Kidney capillary endothelial cell (primary cell): Measurements from ENCODE around the gene C9orf43.
"Not testable (repeated sequence)": the region's sequence is repeated elsewhere in the genome, so short reads cannot be mapped to it uniquely, and the experiment has no call there.

Source experiments
- DNase-seq: peaks from one replicate; pipeline ENCODE4 v3.0.0-alpha.2; 2018; ENCODE audit warnings: low spot score

C9orf43 gene

DNA sequence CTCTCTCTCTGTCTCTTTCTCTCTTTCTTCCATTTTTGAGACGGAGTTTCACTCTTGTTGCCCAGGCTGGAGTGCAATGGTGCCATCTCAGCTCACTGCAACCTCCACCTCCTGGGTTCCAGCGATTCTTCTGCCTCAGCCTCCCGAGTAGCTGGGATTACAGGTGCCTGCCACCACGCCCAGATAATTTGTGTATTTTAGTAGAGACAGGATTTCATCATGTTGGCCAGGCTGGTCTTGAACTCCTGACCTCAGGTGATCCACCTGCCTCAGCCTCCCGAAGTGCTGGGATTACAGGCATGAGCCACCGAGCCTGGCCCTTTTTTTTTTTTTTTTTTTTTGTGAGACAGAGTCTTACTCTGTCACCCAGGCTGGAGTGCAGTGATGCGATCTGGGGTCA lies 29.1 kb upstream of the C9orf43 start:
- DNase-seq = not testable (repeated sequence)

- DNase-seq = no peak
These were observed 28.6 kb upstream of the C9orf43 start for GRCh38 chr9:113381909-113382411.

- DNase-seq = no peak
These were observed 23.8 kb upstream of the C9orf43 start for GRCh38 chr9:113386571-113387393.

DNA sequence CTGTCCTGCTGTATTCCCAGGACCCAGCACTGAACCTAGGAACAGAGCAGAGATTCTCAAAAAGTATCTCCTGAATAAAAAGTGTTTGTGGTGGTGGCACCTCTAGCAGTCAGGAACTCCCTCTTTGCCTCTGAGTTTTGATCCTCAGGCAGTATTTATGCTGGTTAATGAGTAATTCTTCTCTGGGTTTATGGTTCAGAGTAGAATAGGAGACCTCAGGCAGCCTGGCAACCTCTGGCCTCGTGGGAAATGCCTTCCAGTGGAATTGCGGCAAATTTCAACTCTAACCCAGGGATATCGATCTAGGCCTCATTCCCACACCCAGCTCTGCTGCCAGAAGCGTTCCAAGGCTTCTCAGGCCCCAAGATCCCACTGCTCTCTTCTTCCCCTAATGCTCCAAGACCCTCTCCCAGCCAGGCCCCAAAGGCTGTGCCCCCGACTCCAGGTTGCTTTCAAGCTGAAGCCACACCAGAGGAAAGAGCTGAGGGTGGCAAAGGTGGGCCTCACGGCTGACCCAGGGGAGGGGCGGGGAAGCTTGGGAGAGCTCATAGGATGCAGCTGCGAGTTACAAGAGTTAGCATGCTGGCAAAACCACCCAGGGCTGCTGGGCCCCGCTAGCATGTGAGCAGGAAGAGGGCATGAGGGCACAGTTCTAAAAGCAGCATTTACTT lies 22.9 kb upstream of the C9orf43 start:
- no peak for DNase-seq

DNA sequence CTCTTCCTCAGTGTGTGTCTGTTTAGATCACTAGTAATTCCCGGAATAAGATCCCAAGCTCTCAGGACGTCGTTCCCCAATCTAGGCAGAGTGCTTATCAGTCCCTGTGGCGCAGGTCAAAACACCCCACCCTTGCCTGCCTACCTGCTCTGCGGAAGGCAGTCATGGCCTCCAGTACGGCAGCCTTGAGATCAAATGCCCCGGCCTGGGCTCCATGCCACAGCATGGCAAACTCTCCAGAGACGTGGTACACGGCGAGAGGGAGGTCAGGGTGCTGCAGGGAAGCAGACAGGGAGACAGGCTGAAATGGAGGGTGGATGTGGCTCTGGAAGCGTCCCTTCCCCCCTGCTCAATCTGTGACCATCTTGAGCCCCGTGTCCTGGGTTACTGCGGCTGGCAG lies 21.7 kb upstream of the C9orf43 start:
- DNase-seq = no peak

DNA sequence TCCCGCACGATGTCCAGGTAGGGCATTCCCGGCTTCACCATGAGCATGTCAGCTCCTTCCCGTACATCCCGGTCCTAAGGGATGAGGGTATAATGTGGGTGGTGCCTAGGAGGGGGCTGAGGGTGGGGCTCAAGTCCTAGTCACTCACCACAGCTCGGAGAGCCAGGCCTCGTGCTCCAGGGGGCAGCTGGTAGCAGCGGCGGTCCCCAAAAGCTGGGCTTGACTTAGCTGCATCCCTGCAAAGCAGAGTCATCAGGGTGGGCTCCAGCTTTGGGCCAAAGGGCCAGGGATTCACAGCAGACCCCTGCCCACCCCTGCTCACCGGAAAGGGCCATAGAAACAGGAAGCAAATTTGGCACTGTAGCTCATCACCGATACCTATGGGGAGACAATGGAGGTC lies 21.1 kb upstream of the C9orf43 start:
- no peak for DNase-seq

DNA sequence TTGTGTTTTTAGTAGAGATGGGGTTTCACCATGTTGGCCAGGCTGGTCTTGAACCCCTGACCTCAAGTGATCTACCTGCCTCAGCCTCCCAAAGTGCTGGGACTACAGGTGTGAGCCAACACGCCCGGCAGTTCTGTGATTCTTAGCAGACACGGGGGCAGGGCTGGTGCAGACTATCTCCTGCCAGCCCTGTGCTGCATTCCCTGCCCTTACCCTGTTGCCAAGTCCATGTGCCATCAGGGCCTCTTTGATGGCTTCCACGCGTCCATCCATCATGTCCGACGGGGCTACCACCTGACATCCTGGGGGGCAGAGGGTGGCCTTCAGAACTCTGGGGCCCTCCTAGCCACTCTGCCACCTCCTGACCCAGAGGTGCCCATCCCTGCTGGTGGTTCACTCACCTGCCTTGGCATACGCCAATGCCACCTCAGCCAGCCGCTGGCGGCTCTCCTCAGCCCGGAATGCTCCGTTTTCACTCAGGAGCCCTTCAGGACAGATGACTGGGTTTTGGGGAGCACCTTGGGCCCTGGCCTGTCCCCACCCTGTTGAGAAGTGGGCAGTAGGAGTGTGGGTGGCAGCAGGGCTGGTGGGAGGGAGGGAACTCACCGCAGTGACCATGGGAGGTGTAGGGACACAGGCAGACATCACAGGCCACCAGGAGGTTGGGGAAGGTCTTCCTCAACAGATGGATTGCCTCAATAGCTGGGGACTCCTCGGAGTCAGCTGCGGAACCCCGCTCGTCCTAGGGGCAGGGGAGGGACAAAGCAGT lies 20.2 kb upstream of the C9orf43 start:
- DNase-seq = no peak

- DNase-seq = no peak
These were observed 18.6 kb upstream of the C9orf43 start for GRCh38 chr9:113391917-113392316.

DNA sequence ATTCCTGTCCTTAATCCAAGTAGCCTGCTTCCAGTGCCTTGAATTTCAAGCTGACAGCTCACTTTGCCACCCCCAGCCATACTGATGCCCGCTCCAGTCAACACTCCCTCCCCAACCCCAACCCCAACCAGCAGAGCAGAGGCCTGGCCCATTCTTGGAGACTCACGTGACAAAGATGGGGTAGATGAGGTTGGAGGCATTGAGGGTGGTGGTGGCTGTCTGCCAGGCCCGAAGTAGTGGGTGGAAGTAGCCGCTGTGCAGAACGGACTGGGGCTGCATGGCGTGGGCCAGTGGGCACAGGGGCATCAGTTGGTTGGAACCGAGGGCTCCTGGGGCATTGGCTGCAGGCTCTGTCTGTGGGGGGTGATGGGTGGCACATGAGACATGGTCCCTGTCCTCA lies 17.3 kb upstream of the C9orf43 start:
- DNase-seq = no peak

GRCh38 chr9:113395000-113395861 lies 15.3 kb upstream of the C9orf43 start:
- DNase-seq = no peak

DNA sequence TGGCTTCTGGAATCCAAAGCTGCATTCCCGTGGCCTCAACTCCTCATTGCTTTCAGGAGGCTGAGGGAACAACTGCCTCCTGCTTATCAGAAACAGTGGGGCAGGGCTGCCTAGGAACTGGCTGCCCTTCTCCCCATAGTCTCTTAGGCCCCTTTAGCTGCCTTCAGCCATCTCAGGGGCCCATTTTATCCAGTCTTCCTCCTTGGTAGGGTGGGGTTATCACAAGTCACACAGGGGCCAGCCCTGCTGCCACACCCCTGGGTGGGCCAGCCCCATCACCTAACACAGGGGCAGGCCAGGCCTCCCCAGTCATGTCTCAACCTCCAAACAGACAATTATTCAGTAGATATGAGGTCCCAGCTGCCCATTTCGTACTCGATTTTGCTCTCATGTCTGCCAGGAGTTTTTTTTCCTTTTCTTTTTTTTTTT lies 13.3 kb upstream of the C9orf43 start:
- no peak for DNase-seq

DNA sequence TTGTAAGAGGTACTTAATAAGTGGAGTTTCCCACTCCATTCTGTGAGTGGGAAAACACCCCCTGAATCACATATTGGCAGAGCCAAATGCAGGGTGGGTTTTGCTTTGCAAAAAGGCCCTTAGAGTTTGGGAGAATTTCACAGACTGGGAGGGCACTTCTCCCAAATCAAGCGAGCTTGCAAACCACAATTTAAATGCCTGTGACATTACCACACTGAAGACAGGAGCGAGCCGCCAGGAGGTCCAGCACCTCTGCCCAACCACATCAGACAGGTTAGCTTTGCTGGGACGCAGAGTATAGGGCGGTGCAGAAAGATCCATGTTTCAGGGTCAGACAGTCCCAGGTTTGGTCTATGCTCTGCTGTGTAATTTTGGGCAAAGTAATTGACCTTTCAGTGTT lies 11.8 kb upstream of the C9orf43 start:
- no peak for DNase-seq

DNA sequence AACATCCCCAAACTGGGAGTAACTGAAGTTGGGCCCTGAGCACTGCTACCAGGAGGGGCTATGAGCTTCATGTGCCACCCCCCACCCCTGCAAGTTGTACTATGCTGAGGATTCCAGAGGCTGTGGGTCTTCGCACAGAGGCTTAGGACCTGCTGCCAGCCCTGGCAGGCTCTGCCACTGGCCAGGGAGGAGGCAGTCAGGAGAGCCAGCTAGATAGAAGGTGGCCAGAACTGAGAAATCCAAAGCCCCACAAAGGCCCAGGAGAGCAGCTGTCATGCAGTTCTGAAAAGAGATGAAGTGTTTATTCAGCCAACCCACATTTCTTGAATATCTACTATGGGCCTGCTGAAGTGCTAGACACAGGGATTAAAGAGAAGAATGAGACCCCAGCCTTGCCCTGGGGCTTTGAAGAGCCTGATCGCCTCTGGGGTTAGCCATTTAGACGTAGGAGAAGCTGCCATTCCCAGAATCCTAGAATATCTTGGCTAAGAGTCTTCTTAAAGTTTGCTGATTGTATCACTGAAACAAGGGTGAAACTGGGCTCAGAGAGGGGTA lies 10.8 kb upstream of the C9orf43 start:
- no peak for DNase-seq

DNA sequence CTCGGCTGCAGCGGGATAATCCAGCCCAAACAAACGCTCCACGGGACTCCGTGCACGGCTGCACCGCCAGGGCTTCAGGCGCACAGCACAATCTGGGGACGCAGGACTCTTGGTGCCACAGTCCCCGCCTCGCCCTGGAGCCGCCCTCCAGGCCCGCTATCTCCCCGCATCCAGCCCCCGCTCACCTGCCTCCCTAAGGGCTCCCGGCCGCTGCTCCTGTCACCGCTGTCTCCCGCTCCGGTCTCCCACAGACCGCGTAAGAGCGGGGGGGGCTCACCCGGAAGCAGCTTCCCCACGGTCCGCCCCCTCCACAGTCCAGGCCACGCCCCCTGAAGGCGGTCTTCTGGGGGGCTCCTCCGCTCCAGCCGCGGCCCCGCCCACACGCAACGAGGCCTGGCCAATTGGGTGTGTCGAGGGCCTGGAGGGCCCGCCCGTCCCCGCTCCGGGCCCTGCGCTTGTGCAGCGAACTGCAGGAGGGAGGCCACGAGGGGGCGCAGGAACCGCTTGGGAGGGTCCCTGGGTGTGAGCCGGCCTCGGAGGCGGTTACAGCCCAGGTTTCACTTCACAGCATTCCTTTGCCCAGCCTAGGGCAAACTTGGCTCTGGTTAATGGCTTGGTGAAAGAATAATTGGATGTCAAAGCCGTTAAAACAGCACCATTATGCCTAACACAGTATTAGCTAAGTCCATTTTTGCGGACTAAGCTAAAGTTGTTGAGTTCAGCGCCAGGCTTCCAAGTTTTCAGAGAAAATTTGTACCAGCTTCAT lies 9.3 kb upstream of the C9orf43 start, which contains the start of gene ALAD:
TSS of gene ALAD (minus strand) at position 258 of the 766 bp plus-strand sequence. CDS start 7,725 bp downstream, outside the sequence.
- DNase-seq = peak; percentile 98

DNA sequence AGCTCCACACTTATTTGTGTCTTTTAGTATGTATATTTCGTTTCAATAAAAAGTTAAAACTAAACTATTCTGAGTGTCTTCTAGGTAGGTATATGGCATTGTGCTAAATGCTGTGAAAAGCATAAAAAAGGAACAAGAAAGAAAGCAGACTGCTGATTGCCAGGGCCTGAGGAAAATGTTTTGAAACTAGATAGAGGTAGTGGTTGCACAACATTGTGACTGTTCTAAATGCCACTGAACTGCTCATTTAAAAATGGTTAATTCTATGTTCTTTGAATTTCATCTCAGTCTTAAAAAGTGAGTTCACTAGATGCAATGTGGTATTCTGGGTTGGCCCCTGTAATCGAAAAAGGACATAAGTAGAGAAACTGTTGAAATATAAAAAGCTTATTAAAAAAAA lies 6.9 kb upstream of the C9orf43 start:
- no peak for DNase-seq

GRCh38 chr9:113406353-113406752 lies 4.2 kb upstream of the C9orf43 start:
- not testable (repeated sequence) for DNase-seq

DNA sequence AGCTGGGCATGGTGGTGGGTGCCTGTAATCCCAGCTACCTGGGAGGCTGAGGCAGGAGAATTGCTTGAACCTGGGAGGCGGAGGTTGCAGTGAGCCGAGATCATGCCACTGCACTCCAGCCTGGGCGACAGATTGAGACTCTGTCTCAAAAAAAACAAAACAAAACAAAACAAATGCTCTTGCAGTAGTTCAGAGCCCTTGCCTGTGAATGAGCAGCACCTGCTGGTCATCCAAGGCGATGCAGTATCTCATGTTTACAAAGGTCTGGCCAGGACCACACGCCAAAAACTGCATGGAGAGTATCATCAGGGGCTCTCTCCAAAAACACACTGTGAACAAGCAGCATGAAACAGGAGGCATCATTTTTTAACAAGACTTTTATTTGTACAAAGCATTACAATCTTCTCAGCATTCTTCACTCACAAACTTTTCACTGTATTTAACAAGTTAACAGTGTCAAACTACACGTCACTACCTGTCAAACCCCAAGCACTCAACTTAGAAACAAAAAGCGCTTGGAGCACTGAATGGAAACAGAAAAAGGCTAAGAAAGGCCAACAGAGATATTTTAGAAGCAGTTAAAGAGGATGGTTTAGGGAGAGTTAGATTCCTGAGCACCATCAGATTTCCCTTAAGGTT lies 3.6 kb upstream of the C9orf43 start:
- not testable (repeated sequence) for DNase-seq

GRCh38 chr9:113409481-113409880 lies 1.1 kb upstream of the C9orf43 start:
- no peak for DNase-seq

- no peak for DNase-seq
These were observed 702 bp upstream of the C9orf43 start for GRCh38 chr9:113409883-113410206.

DNA sequence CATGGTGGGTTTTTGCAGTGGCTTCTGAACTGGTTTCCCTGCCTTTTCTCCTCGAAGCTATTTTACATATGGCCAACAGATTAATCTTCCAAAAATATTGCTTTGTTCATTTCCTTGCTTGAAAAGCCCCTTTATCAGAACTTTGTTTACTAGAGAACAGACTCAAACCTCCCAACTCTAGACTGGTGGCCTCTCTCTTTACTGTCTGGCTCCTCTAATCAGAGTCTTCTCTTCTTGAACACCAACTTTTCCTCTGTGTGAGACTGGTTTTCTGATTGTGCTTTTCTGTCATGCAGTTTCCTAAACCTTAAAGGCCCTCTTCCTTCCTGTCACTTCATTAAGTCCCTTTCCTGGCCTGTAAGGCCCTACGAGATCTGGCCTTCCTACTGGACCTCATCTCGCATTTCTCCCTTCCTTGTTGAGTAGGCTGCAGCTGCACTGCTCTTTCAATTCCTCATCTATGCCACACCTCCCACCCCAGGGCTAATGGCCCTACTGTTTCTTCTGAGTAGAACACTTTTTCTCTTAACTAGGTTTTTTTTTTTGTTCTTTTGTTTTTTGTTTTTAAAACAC lies 5.7 kb downstream of the C9orf43 start:
- DNase-seq = no peak
